Measurements from ENCODE around the gene SRC. TPM values are rescaled to one million over a fixed set of nuclear protein-coding genes. Genes with fewer than 3 reads are reported as not detected.
A peak's percentile ranks its signal among the peaks of the same experiment; 100 is the strongest.

The SRC gene
- total RNA-seq, 1 donor from 2014 or later, result 3.5 TPM

DNA sequence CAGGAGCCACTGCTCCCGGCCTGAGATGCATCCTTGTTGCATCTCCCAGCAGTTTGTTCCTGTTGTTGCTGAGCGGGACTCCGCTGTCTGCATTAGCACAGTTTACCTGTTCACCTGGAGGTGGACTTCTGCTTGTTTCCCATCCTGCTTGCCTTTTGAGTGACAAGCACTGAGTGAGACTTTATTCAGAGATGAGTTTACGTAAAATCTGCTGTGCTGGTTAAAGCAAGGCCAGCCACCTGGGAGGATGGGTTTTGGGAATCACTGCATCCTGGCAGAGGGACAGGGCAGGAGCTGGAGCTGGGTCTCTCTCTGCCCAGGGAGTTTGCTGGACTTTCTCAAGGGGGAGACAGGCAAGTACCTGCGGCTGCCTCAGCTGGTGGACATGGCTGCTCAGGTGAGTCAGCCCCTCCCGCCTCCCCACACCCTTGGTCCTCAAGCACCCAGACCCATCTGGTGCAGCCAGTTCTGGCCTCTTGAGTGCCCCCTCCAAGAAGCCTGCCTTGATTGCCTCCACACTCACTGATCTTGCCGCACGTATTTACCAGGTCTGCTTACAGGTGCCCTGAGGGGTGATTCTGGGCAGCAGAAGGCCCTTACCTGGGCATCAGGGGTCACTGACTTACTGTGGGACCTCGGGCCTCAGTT lies 55.5 kb downstream of the SRC start:
- Mint-ChIP-seq H3K4me3 (ENCODE audit: low read depth) (no peak overlapping the region), H3K4me1 (ENCODE audit: low read depth) (peaks cover 5% of the 10 kb centered on the region), H3K27me3 (ENCODE audit: low read depth) (peaks cover 6% of the 10 kb centered on the region), H3K36me3 (ENCODE audit: low read depth) (no peaks in the 10 kb centered on the region), H3K27ac (no peak overlapping the region), H3K9me3 (no peaks in the 10 kb centered on the region)
- intact Hi-C loops (cut with micrococcal nuclease), result no loop called here
- no peak for DNase-seq (ENCODE audit: low spot score)

DNA sequence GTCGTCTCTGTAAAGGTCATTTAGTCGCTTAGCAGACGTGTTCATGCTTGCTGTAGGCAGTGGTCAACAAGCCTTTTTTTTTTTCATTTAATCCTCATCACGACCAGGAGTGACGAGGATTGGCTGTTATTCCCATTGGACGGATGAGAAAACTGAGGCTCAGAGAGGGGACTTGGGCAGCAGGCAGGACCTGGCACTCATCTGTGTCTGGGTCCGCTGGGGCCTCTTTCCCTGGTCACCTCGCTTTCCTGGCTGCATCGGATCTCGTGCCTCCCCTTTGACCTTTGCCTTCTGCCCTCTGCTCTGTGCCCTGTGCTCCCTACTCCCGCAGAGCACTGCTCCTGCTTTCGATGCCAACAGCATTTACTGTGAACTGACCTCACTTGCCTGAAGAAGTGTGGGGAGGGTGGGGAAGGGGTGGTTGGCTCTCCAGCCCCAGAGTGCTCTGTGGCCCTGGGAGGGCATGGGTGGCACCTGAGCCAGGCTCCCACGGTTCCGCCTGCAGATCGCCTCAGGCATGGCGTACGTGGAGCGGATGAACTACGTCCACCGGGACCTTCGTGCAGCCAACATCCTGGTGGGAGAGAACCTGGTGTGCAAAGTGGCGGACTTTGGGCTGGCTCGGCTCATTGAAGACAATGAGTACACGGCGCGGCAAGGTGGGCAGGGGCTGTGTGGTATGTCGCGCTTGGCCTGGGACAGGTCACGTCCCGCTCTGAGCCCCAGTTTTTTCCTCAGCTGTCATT lies 56.2 kb downstream of the SRC start:
- peaks cover 7% of the 10 kb centered on the region for H3K4me1 Mint-ChIP-seq (ENCODE audit: low read depth)
- H3K27ac Mint-ChIP-seq, result no peak overlapping the region
- DNase-seq (ENCODE audit: low spot score), result no peak
- intact Hi-C loops (cut with micrococcal nuclease), result no loop called here
- H3K36me3 Mint-ChIP-seq (ENCODE audit: low read depth), result no peaks in the 10 kb centered on the region
- H3K27me3 Mint-ChIP-seq (ENCODE audit: low read depth), result peaks cover 6% of the 10 kb centered on the region
- no peaks in the 10 kb centered on the region for H3K9me3 Mint-ChIP-seq
- H3K4me3 Mint-ChIP-seq (ENCODE audit: low read depth), result no peak overlapping the region

DNA sequence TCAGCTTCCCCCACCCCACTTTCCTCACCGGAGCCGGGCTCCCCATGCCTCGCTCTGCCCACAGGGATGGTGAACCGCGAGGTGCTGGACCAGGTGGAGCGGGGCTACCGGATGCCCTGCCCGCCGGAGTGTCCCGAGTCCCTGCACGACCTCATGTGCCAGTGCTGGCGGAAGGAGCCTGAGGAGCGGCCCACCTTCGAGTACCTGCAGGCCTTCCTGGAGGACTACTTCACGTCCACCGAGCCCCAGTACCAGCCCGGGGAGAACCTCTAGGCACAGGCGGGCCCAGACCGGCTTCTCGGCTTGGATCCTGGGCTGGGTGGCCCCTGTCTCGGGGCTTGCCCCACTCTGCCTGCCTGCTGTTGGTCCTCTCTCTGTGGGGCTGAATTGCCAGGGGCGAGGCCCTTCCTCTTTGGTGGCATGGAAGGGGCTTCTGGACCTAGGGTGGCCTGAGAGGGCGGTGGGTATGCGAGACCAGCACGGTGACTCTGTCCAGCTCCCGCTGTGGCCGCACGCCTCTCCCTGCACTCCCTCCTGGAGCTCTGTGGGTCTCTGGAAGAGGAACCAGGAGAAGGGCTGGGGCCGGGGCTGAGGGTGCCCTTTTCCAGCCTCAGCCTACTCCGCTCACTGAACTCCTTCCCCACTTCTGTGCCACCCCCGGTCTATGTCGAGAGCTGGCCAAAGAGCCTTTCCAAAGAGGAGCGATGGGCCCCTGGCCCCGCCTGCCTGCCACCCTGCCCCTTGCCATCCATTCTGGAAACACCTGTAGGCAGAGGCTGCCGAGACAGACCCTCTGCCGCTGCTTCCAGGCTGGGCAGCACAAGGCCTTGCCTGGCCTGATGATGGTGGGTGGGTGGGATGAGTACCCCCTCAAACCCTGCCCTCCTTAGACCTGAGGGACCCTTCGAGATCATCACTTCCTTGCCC lies 57.4 kb downstream of the SRC start:
- Mint-ChIP-seq H3K9me3 (no peaks in the 10 kb centered on the region), H3K4me1 (ENCODE audit: low read depth) (peaks cover 7% of the 10 kb centered on the region), H3K4me3 (ENCODE audit: low read depth) (no peak overlapping the region), H3K27ac (no peak overlapping the region), H3K27me3 (ENCODE audit: low read depth) (peaks cover 12% of the 10 kb centered on the region), H3K36me3 (ENCODE audit: low read depth) (no peaks in the 10 kb centered on the region)
- intact Hi-C loops (cut with micrococcal nuclease), result no loop called here
- DNase-seq (ENCODE audit: low spot score), result no peak

DNA sequence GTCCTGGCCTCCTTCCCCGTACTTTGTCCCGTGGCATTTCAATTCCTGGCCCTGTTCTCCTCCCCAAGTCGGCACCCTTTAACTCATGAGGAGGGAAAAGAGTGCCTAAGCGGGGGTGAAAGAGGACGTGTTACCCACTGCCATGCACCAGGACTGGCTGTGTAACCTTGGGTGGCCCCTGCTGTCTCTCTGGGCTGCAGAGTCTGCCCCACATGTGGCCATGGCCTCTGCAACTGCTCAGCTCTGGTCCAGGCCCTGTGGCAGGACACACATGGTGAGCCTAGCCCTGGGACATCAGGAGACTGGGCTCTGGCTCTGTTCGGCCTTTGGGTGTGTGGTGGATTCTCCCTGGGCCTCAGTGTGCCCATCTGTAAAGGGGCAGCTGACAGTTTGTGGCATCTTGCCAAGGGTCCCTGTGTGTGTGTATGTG lies 58.5 kb downstream of the SRC start:
- H3K9me3 Mint-ChIP-seq, result no peaks in the 10 kb centered on the region
- H3K4me3 Mint-ChIP-seq (ENCODE audit: low read depth), result no peak overlapping the region
- peaks cover 7% of the 10 kb centered on the region for H3K4me1 Mint-ChIP-seq (ENCODE audit: low read depth)
- intact Hi-C loops (cut with micrococcal nuclease), result no loop called here
- H3K27me3 Mint-ChIP-seq (ENCODE audit: low read depth), result peaks cover 20% of the 10 kb centered on the region
- H3K36me3 Mint-ChIP-seq (ENCODE audit: low read depth), result no peaks in the 10 kb centered on the region
- no peak overlapping the region for H3K27ac Mint-ChIP-seq
- DNase-seq (ENCODE audit: low spot score), result no peak

DNA sequence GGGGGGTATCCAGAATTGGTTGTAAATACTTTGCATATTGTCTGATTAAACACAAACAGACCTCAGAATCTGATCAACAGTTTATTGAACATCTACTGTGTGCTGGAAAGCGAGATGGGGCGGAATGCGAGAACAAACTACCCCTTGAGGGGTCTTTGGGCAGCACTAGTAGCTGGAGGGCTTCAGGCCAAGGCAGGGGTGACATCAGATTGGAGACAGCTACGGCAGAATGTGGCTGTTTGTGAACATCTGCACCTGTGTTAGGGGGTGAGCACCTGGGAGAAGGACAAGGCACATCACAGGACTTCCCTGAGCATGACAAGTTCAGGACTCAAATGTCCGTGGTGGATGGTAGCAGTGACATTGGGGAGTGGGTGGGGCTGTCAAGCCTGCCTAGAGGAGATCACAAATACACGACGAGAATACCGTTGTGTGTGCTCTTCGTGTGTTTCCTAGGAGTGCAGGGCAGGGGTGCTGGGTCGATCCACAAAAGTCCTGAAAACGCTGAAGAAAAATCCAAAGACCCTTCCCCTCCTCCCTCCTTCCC lies 59.5 kb downstream of the SRC start:
- no peak overlapping the region for H3K27ac Mint-ChIP-seq
- no peaks in the 10 kb centered on the region for H3K9me3 Mint-ChIP-seq

DNA sequence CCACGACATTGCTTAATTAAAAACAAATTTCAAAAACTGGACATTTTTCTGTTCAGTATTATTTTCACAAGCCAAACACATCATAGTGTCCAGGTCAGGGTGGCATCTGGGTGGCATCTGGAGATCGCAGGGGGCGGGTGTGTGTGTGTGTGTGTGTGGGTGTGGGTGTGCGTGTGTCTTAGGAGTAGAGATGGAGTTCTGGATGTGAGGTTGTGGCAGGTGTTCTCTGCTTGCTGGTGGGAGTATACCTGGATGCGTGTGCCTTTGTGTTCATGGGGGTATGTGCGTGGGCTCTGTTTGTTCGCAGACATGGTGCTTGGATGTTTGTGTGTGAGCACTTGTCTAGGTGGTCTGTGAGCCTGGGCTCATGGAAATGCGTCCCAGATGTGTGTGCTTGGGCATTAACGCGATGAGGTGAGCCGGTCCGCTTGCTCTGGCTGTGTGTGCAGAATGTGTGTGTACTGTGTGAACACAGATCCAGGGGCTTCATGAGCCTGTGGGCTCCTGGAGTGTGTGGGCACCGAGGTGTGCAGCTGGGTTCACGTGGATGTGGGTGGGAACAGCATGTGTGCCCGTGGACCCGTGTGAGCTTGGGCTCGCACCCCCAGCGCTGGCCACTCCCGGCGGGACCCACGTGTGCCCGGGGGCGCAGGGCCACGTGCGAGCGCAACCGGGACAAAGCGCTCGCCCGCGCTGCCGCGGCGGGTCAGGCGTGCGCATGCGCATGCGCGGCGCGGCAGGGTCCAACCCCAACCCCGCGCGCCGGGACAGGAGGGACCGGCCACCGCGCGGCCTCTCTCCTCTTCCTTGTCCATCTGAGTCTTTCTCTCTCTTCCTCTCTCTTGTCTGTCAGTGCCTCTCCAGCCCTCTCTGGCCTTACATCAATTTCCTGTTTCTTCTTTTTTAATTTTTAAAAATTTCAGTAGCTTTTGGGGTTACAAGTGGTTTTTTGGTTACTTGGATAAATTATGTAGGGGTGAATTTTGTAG lies 60.4 kb downstream of the SRC start:
- Mint-ChIP-seq H3K9me3 (no peaks in the 10 kb centered on the region), H3K27me3 (ENCODE audit: low read depth) (peaks cover 23% of the 10 kb centered on the region), H3K36me3 (ENCODE audit: low read depth) (no peaks in the 10 kb centered on the region), H3K27ac (peak overlapping the region; percentile 18), H3K4me1 (ENCODE audit: low read depth) (peaks cover 7% of the 10 kb centered on the region), H3K4me3 (ENCODE audit: low read depth) (peak overlapping the region; percentile 51)
- DNase-seq (ENCODE audit: low spot score), result no peak
- intact Hi-C loops (cut with micrococcal nuclease), result no loop called here

More for the DNA sequence above, 59.5 kb downstream of the SRC start:
- no peak for DNase-seq (ENCODE audit: low spot score)
- intact Hi-C loops (cut with micrococcal nuclease), result no loop called here
- Mint-ChIP-seq H3K36me3 (ENCODE audit: low read depth) (no peaks in the 10 kb centered on the region), H3K4me1 (ENCODE audit: low read depth) (peaks cover 7% of the 10 kb centered on the region), H3K27me3 (ENCODE audit: low read depth) (peaks cover 23% of the 10 kb centered on the region), H3K4me3 (ENCODE audit: low read depth) (no peak overlapping the region)

DNA sequence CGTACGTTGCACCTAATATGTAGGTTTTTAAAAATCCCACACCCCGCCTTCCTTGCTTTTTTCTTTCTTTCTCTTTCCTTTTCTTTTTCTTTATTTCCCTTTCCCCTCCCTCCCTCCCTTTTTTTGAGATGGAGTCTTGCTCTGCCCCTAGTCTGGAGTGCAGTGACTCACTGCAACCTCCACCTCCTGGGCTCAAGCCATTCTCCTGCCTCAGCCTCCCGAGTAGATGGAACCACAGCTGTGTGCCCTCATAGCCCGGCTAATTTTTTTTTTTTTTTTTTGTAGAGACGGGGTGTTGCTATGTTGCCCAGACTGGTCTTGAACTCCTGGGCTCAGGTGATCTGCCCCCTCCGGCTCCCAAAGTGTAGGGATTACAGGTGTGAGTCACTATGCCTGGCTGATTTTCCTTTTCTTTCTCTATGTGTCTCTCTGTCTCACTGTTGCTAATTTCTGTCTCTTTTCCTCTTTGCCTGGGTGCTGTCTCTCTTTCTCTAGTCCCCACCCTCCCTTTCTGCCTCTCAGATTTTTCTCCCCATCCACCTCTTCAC lies 61.2 kb downstream of the SRC start:
- H3K27me3 Mint-ChIP-seq (ENCODE audit: low read depth), result peaks cover 23% of the 10 kb centered on the region
- H3K36me3 Mint-ChIP-seq (ENCODE audit: low read depth), result no peaks in the 10 kb centered on the region
- H3K9me3 Mint-ChIP-seq, result no peaks in the 10 kb centered on the region
- intact Hi-C loops (cut with micrococcal nuclease), result no loop called here
- H3K4me3 Mint-ChIP-seq (ENCODE audit: low read depth), result peak overlapping the region; percentile 51
- DNase-seq (ENCODE audit: low spot score), result no peak
- no peak overlapping the region for H3K27ac Mint-ChIP-seq
- H3K4me1 Mint-ChIP-seq (ENCODE audit: low read depth), result peaks cover 7% of the 10 kb centered on the region

DNA sequence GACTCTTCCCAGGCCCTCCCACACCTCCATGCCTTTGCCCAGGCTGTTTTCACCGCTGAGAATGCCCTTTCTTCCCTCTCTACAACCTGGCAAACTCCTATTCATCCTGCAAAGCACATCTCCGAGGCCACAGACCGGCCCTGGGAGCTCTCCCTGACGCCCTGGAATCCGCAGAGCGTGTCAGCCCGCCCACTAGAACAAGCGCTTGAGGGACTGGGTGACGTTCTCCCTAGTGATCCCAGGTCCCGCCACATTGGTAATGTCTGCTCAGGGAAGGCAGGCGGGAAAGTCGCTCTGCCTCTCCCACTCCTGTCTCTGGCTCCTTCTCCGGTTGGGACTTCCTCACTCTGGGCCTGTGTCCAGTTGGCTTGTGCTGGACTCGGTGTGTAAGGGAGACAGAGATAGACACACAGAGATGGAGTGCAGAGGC lies 61.6 kb downstream of the SRC start:
- intact Hi-C loops (cut with micrococcal nuclease), result no loop called here
- H3K27ac Mint-ChIP-seq, result no peak overlapping the region

DNA sequence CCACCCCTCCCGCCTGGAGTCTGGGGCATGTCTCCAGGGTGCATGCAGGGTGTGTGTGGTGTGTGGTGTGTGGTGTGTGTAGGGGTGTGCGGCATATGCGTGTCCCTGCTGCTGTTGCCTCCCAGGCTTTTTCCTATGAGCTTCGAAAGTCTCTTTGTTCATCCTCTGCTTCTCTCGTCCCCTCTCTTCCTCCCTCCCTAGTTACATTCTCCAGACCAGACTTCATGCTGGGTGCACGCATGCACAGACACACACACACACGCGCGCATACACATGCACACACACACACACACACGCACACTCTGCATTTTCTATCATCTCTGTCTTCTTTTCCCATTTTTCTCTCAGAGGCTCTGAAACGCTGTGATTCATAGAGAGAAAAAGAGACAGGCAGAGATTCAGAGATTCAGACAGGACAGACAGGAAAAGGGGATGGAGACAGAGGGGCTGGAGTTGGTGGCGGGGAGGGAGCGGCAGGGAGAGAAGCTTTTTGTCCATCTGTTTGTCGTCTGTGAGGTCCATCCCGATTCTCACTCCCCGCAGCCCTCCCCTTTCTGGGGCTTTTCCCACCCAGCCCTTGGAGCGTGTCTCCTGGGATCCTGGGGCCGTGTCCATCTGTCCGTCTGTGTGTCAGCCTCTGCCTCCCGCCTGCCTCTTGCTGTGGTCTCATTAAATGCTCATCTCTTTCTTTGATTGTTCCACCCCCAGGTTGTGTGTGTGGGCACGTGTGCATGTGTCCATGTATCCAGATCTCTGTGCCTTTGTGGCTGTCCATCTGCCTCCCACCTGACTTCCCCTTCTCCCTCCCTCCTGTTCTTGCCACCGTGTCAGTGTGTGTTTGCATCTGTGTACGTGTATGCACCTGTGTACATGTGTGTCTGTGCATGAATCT lies 62.6 kb downstream of the SRC start:
- intact Hi-C loops (cut with micrococcal nuclease), result no loop called here
- peaks cover 7% of the 10 kb centered on the region for H3K4me1 Mint-ChIP-seq (ENCODE audit: low read depth)
- H3K36me3 Mint-ChIP-seq (ENCODE audit: low read depth), result no peaks in the 10 kb centered on the region
- peaks cover 23% of the 10 kb centered on the region for H3K27me3 Mint-ChIP-seq (ENCODE audit: low read depth)
- no peak overlapping the region for H3K4me3 Mint-ChIP-seq (ENCODE audit: low read depth)
- DNase-seq (ENCODE audit: low spot score), result no peak
- H3K9me3 Mint-ChIP-seq, result no peaks in the 10 kb centered on the region
- H3K27ac Mint-ChIP-seq, result no peak overlapping the region

More for the DNA sequence above, 61.6 kb downstream of the SRC start:
- peak overlapping the region; percentile 13 for H3K4me3 Mint-ChIP-seq (ENCODE audit: low read depth)
- H3K27me3 Mint-ChIP-seq (ENCODE audit: low read depth), result peaks cover 23% of the 10 kb centered on the region
- no peaks in the 10 kb centered on the region for H3K9me3 Mint-ChIP-seq
- no peak for DNase-seq (ENCODE audit: low spot score)
- peaks cover 7% of the 10 kb centered on the region for H3K4me1 Mint-ChIP-seq (ENCODE audit: low read depth)
- H3K36me3 Mint-ChIP-seq (ENCODE audit: low read depth), result no peaks in the 10 kb centered on the region

DNA sequence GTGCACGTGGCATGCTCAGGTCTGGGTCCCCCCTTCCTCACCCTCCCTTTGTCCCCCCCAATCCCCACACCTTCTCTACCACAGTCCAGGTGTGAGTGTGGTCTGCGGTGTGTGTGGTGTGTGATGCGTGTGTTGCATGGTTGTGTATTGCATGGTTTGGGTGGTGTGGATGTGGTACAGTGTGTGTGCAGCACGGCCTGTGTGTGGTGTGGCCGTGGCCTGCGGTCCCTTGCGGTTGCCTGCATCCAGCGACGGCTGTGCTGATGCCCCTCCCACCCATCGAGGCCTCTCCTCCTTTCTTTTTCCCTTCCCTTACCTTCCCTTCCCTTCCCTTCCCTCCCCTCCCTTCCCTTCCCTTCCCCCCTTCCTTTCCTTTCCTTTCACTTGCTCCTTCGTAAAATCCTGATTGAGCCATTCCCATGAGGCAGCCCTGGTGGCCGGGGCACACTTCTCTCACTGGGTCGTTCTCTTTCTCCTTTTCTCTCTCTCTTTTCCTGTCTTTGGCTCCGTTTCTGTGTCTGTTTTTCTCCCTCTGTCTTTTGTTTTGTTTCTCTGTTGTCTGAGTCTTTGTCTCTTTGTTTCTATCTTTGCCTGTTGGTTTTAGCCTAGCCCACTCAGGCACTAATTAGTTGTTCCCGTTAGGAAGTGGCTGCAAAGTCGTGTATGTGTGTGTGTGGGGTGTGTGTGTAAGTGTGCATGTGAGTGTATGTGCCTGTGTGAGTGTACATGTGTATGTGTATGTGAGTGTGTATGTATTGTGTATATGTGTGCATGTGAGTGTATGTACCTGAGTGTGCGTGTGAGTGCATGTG lies 65.7 kb downstream of the SRC start:
- Mint-ChIP-seq H3K4me3 (ENCODE audit: low read depth) (no peak overlapping the region), H3K4me1 (ENCODE audit: low read depth) (peaks cover 2% of the 10 kb centered on the region), H3K27me3 (ENCODE audit: low read depth) (peaks cover 21% of the 10 kb centered on the region), H3K36me3 (ENCODE audit: low read depth) (no peaks in the 10 kb centered on the region), H3K9me3 (no peaks in the 10 kb centered on the region), H3K27ac (no peak overlapping the region)
- intact Hi-C loops (cut with micrococcal nuclease), result no loop called here
- no peak for DNase-seq (ENCODE audit: low spot score)
